GM21390 (cell line): ENCODE results near the gene ARHGEF28.

ENCODE experiments used
- ATAC-seq: cut with Tn5 transposase; IDR thresholded peaks from one replicate; pipeline ENCODE4 v1.9.1; 2021; ENCODE audit not compliant: unreplicated experiment

ARHGEF28 gene

GRCh38 chr5:73983644-73984043, 357.6 kb downstream of the ARHGEF28 start:
- no peak for ATAC-seq

DNA sequence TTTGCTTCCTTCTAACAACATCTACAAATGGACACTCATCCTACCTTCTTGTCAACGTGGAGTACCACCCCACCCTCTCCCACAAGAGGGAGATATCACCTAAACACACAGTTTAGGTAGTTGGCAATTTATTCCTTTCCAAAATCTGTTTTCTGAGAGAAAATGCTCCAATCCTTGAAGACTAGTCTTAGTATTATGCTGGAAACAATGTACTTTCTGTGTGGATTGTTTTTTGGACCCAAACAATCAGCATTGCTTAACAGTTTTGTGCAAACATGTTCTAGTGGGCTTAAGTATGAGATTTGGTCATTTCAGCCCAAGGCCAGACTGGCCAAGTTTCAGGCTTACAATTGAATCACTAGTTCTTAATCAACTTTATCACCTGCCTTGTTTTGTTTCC, 359.1 kb downstream of the ARHGEF28 start:
- no peak for ATAC-seq

GRCh38 chr5:73986729-73987128, 360.7 kb downstream of the ARHGEF28 start:
- ATAC-seq: no peak

DNA sequence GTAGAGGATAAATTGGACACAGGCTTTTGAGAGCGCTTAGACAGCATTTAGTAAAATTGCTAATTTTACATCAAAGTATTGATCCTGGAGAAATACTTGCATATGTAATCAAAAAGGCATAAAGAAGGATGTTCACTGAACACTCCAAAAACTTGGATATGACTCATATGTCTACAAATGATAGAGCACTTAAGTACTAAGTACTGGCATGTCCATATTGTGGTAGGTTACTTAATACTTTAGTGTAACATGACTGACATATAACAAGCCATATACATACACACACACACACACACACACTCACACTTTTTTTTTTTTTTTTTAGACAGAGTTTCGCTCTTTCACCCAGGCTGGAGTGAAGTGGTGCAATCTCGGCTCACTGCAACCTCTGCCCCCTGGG, 361.9 kb downstream of the ARHGEF28 start:
- no peak for ATAC-seq

GRCh38 chr5:73989956-73990355, 364.0 kb downstream of the ARHGEF28 start:
- ATAC-seq: no peak
